CD4-positive, alpha-beta memory T cell (primary cell): Measurements from ENCODE around the gene IKBKE. TPM values are rescaled to one million over a fixed set of nuclear protein-coding genes. Genes with fewer than 3 reads are reported as not detected.

ENCODE experiments used
- CTCF ChIA-PET: fragments of 350-600 bp; sonication (Branson Sonifier 250); formaldehyde crosslinking; loops from one replicate; lab custom pipeline; 2021; ENCODE audit warnings: inconsistent platforms; ENCODE audit not compliant: partially characterized antibody; lab: Charles Lee
- POLR2A ChIA-PET: fragments of 350-600 bp; sonication (Branson Sonifier 250); formaldehyde crosslinking; loops from one replicate; lab custom pipeline; 2021; ENCODE audit not compliant: partially characterized antibody; lab: Charles Lee
- DNase-seq, 5 donors: peaks; one replicate each; pipeline versions ENCODE4 v3.0.0 to v3.0.0-alpha.2; 2020 to 2022; ENCODE audit warnings: mixed read lengths in 1 of 5
- H3K27ac ChIP-seq: one replicate; pipeline ENCODE4 v1.7.0; 2013; ENCODE audit warnings: low read depth, low read length
- H3K27me3 ChIP-seq: 2 replicates; pipeline ENCODE4 v1.7.0; 2013; ENCODE audit warnings: mild to moderate bottlenecking, low read length, moderate library complexity; ENCODE audit not compliant: insufficient read depth
- H3K36me3 ChIP-seq: 2 replicates; pipeline ENCODE4 v1.7.0; 2013; ENCODE audit warnings: mild to moderate bottlenecking, low read length, moderate library complexity; ENCODE audit not compliant: insufficient read depth
- H3K4me1 ChIP-seq: 2 replicates; pipeline ENCODE4 v1.7.0; 2013; ENCODE audit warnings: mild to moderate bottlenecking, low read length, moderate library complexity; ENCODE audit not compliant: insufficient read depth
- H3K4me3 ChIP-seq, 2 donors: one replicate each; pipeline ENCODE4 v1.7.0; 2013; ENCODE audit warnings: low read length in 2 of 2, mild to moderate bottlenecking in 1 of 2
- H3K9me3 ChIP-seq, 2 donors: one replicate each; pipeline ENCODE4 v1.7.0; 2013; ENCODE audit warnings: low read length in 2 of 2, control low read depth in 1 of 2; ENCODE audit not compliant: control insufficient read depth in 1 of 2
- H3K27ac Mint-ChIP-seq, 7 donors: one replicate each; pipeline ENCODE4 v1.8.0; 2020 to 2021; ENCODE audit warnings: mixed read lengths in 7 of 7, mild to moderate bottlenecking in 6 of 7, inconsistent platforms in 3 of 7, moderate library complexity in 3 of 7
- H3K27me3 Mint-ChIP-seq, 2 donors: one replicate each; pipeline ENCODE4 v1.8.0; 2020 to 2021; ENCODE audit warnings: mixed read lengths in 2 of 2
- H3K36me3 Mint-ChIP-seq, 2 donors: one replicate each; pipeline ENCODE4 v1.8.0; 2020 to 2021; ENCODE audit warnings: mixed read lengths in 2 of 2, inconsistent platforms in 1 of 2, mild to moderate bottlenecking in 1 of 2
- H3K4me1 Mint-ChIP-seq, 4 donors: one replicate each; pipeline ENCODE4 v1.8.0; 2020 to 2021; ENCODE audit warnings: mixed read lengths in 4 of 4, mild to moderate bottlenecking in 1 of 4
- H3K4me3 Mint-ChIP-seq, 8 donors: one replicate each; pipeline ENCODE4 v1.8.0; 2020 to 2021; ENCODE audit warnings: mixed read lengths in 8 of 8, mild to moderate bottlenecking in 7 of 8, moderate library complexity in 6 of 8, inconsistent platforms in 3 of 8
- H3K9me3 Mint-ChIP-seq, 8 donors: one replicate each; pipeline ENCODE4 v1.8.0; 2020 to 2021; ENCODE audit warnings: mixed read lengths in 8 of 8, mild to moderate bottlenecking in 5 of 8, inconsistent platforms in 3 of 8, moderate library complexity in 1 of 8
- intact Hi-C: fragments of 100-400 bp; cut with micrococcal nuclease; formaldehyde crosslinking; loops from one replicate; pipeline ENCODE4 v1.15.1; 2023
- polyA plus RNA-seq, 2 donors: library from polyadenylated mRNA; unstranded; fragments of 300-500 nt; fragmentation: Illumina TruSeq; gene quantifications; one replicate each; pipeline ENCODE4 v1.2.3, GENCODE V29; 2021
- total RNA-seq, 2 experiments: library from RNA; stranded (reverse); gene quantifications; one replicate each; pipeline ENCODE4 v1.2.3, GENCODE V29; 2021

The IKBKE gene
- total and polyA plus RNA-seq, 4 experiments from 2014 or later: 46.8 to 92.3 (median 69.0) TPM

DNA sequence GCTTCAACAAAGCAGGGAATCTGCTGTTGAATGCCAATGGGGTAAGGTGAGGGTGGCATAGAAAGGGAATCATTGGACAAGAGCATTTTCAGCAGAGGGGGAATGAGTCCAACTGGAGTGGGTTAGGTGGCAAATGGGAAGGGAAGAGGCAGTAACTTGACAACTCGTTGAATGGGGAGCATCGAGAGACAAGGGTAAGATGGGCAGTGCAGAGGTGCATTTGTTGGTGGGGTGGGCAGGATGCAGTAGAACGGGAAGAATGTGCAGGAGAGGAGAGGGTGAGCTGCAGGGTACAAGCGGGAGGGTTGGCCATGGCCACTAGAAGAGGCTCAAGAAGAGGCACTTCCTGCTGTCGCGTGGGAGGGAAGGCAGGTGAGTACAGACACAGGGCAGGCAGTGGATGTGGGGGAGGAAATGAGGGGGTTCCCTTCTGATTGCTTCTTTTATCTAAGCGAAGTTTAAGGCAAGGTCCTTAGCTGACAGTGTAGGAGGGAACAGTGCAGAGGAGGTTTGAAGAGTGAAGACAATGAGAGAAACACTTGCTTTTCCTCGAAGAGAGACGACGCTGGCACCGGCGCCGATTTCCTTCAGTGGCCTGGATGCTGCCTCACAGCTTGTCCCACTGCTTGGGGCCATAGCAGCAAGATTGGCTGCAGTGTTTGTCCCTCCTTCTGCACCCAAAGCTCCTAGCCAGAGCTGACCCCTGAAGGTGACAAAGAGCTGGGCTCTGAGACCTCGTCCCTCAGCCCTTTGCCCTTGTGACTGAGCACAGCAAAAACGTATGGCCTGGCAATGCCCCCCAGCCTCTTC lies 3.2 kb upstream of the IKBKE start:
- Histone ChIP-seq H3K36me3 (no peaks in the 10 kb centered on the region), H3K4me1 (peaks cover 73% of the 10 kb centered on the region), H3K27ac (peak overlapping the region; percentile 22), H3K27me3 (no peaks in the 10 kb centered on the region), H3K4me3 (peak overlapping the region in 1 of 2 donors; percentile 2), H3K9me3 (no peaks in the 10 kb centered on the region)
- CTCF ChIA-PET: interaction anchor here (1.1 to 12.0 kb wide), 7 partner anchors 9 to 197 kb away, joined by 3 to 274 read pairs (median 3); partner anchors contain the start of genes EIF2D and IKBKE
- Mint-ChIP-seq H3K27me3 (no peaks in the 10 kb centered on the region), H3K4me3 (peak overlapping the region; percentile 48 to 97 (median 72)), H3K9me3 (no peaks in the 10 kb centered on the region), H3K4me1 (peaks cover 50 to 89% (median 71%) of the 10 kb centered on the region in 4 donors), H3K27ac (peak overlapping the region; percentile 73 to 96 (median 90)), H3K36me3 (peaks cover 0 to 20% of the 10 kb centered on the region in 2 donors)
- no peak for DNase-seq
- POLR2A ChIA-PET: interaction anchor here (1.8 kb wide), 1 partner anchor 40 kb away, joined by 5 read pairs; the partner anchor contains the start of gene RASSF5
- intact Hi-C loops: loop anchor here (10.0 kb wide), 1 partner anchor 518 kb away; no protein-coding TSS in a partner anchor

DNA sequence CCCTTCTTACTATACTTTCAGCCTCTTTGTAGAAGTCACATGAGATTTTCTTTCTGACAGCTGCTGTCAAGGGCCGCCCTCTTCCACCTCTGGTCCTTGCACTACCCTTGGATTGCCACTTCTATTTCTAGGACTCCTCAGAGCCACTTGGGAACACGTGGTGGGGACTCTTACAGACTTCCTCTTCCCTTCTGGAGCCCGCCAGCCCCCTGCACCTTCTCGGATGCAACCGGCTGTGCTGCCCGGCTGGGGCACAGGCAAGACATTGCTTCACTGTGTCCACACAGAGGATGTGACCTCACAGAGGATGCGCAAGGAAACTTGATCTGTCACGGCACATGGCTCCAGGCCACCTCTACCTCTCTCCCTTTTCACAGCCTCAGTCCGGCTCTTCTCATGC lies 2.4 kb upstream of the IKBKE start:
- ChIA-PET CTCF (interaction anchor here (0.7 to 12.0 kb wide), 7 partner anchors 8 to 196 kb away, joined by 3 to 274 read pairs (median 3); partner anchors contain the start of genes EIF2D and IKBKE), POLR2A (interaction anchor here (1.8 kb wide), 1 partner anchor 39 kb away, joined by 5 read pairs; the partner anchor contains the start of gene RASSF5)
- peaks cover 78% of the 10 kb centered on the region for H3K4me1 ChIP-seq
- intact Hi-C loops: loop anchor here (10.0 kb wide), 1 partner anchor 517 kb away; no protein-coding TSS in a partner anchor
- no peak for DNase-seq
- H3K27ac ChIP-seq: no peak overlapping the region
- peaks cover 1% of the 10 kb centered on the region for H3K36me3 ChIP-seq
- peak overlapping the region; percentile 63 to 95 (median 81) for H3K27ac Mint-ChIP-seq
- H3K36me3 Mint-ChIP-seq: peaks cover 0 to 27% of the 10 kb centered on the region in 2 donors
- H3K27me3 ChIP-seq: no peaks in the 10 kb centered on the region
- H3K9me3 Mint-ChIP-seq: no peaks in the 10 kb centered on the region
- H3K4me3 ChIP-seq: no peak overlapping the region
- peak overlapping the region in 6 of 8 donors; percentile 62 to 97 (median 91) for H3K4me3 Mint-ChIP-seq
- H3K27me3 Mint-ChIP-seq: no peaks in the 10 kb centered on the region
- peaks cover 55 to 94% (median 77%) of the 10 kb centered on the region in 4 donors for H3K4me1 Mint-ChIP-seq
- no peaks in the 10 kb centered on the region for H3K9me3 ChIP-seq

DNA sequence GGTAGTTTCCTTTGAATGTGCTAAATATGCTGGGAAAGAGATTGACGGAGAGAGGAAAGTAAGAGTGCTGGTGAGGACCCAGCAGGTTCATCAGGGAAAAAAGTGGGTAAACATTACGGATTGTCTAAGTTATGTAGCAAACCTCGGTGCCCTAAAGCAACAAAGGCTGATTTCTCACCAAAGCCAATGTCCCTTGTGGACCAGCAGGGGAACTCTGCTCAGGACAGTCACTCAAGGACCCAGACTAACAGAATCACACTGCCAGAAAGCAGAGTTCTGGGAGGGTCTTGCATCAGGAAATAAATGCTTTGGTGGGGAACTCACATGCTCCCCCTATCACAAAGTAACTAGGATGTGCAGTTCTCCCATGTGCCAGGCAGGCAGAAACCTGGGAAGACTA lies 1.7 kb upstream of the IKBKE start:
- intact Hi-C loops: loop anchor here (10.0 kb wide), 1 partner anchor 516 kb away; no protein-coding TSS in a partner anchor

DNA sequence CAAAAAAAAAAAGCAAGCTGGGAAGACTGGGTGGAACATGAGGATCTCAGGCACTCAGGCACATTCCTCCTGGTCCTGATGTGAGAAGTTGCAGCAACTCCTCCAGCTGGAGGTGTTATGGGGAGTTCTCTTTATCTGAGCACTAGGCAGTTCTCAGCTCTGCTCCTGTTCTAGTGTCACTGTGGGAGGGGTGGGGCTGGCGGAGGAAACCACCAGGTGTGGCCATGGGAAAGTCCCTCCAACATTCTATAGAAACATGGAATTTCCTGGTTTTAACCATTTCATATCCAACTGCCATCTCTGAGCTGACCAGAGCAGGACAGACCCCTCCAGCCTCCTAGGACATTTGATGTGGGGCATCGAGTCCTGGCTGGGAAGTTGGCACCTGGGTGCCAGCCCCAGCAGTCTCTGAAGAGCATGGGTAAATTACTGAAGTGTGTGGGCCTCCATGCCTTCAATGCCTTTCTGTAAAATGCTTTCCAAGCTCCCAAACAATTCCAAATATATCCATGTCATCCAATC lies 804 bp upstream of the IKBKE start:
- DNase-seq: peak in 3 of 5 donors; percentile 27 to 78 (median 34)
- Histone ChIP-seq H3K27ac (peak overlapping the region; percentile 80), H3K36me3 (peaks cover 14% of the 10 kb centered on the region), H3K9me3 (no peaks in the 10 kb centered on the region), H3K4me1 (peaks cover 83% of the 10 kb centered on the region), H3K27me3 (no peaks in the 10 kb centered on the region), H3K4me3 (peak overlapping the region; percentile 99)
- peak overlapping the region; percentile 84 to 97 (median 93) for H3K4me3 Mint-ChIP-seq
- ChIA-PET POLR2A (interaction anchor here (0.8 to 3.1 kb wide), 14 partner anchors 7 to 720 kb away, joined by 3 to 22 read pairs (median 10); partner anchors contain the start of genes EIF2D, NUCKS1 and RASSF5), CTCF (interaction anchor here (1.2 to 15.1 kb wide), 18 partner anchors 7 to 198 kb away, joined by 3 to 274 read pairs (median 6); partner anchors contain the start of genes EIF2D and RASSF5)
- peak overlapping the region; percentile 64 to 95 (median 92) for H3K27ac Mint-ChIP-seq
- intact Hi-C loops: loop anchor here (10.0 kb wide), 1 partner anchor 515 kb away; no protein-coding TSS in a partner anchor
- no peaks in the 10 kb centered on the region for H3K9me3 Mint-ChIP-seq
- H3K27me3 Mint-ChIP-seq: no peaks in the 10 kb centered on the region
- peaks cover 5 to 40% of the 10 kb centered on the region in 2 donors for H3K36me3 Mint-ChIP-seq
- peaks cover 54 to 97% (median 82%) of the 10 kb centered on the region in 4 donors for H3K4me1 Mint-ChIP-seq

More for the DNA sequence above, 1.7 kb upstream of the IKBKE start:
- peaks cover 5 to 33% of the 10 kb centered on the region in 2 donors for H3K36me3 Mint-ChIP-seq
- CTCF ChIA-PET: interaction anchor here (3.3 to 15.1 kb wide), 2 partner anchors 6 to 11 kb away, joined by 64 to 274 read pairs; no protein-coding TSS in a partner anchor
- H3K9me3 Mint-ChIP-seq: no peaks in the 10 kb centered on the region
- POLR2A ChIA-PET: interaction anchor here (1.2 kb wide), 1 partner anchor 12 kb away, joined by 3 read pairs; no protein-coding TSS in a partner anchor
- peaks cover 78% of the 10 kb centered on the region for H3K4me1 ChIP-seq
- H3K4me1 Mint-ChIP-seq: peaks cover 54 to 94% (median 78%) of the 10 kb centered on the region in 4 donors
- H3K36me3 ChIP-seq: peaks cover 7% of the 10 kb centered on the region
- no peak overlapping the region for H3K4me3 ChIP-seq
- peak overlapping the region; percentile 14 to 95 (median 73) for H3K27ac Mint-ChIP-seq
- H3K27me3 ChIP-seq: no peaks in the 10 kb centered on the region
- peak overlapping the region; percentile 80 for H3K27ac ChIP-seq
- no peaks in the 10 kb centered on the region for H3K9me3 ChIP-seq
- peak overlapping the region; percentile 3 to 97 (median 92) for H3K4me3 Mint-ChIP-seq
- DNase-seq: no peak
- no peaks in the 10 kb centered on the region for H3K27me3 Mint-ChIP-seq

DNA sequence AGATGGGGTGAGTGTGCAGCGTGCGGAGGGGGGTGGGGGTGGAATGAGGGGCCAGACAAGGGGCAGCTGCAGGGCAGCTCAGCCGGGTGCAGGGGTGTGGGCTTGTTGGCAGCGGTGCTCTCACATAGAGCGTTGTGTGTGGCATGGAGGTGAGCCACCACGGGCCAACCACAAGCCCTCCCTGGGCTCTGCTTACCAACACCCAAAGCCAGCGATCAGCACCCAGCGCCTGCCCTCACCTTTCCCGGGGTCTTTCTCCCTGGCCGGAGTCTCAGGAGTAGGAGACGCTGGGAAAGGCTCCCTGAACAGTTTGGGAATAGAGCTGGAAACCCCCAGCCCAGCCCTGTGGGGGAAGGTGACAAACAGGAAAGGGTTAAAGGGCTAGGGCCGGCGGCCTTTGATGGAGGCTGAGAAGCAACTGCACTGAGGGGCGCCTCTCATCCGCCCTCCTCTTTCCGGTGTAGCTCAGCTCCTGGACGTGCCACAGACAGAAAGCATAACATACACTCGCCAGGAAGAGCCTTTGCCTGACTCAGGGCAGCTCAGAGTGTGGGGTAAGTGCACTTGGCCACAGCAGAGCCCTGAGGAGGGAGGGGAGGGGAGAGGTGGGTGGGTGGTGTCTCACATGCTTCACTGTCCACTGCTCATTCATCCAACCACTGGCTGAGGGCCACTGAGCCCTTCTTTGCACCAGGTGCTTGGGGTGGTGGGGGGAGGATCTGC lies 577 bp downstream of the IKBKE start:
- Histone ChIP-seq H3K36me3 (peaks cover 28% of the 10 kb centered on the region), H3K4me3 (peak overlapping the region; percentile 99), H3K27me3 (no peaks in the 10 kb centered on the region), H3K9me3 (no peaks in the 10 kb centered on the region), H3K27ac (peak overlapping the region; percentile 80), H3K4me1 (peaks cover 80% of the 10 kb centered on the region)
- H3K9me3 Mint-ChIP-seq: no peaks in the 10 kb centered on the region
- peak; percentile 31 to 60 (median 38) for DNase-seq
- H3K36me3 Mint-ChIP-seq: peaks cover 13 to 53% of the 10 kb centered on the region in 2 donors
- intact Hi-C loops: loop anchor here (1.0 to 10.0 kb wide), 3 partner anchors 8 to 444 kb away; no protein-coding TSS in a partner anchor
- H3K27me3 Mint-ChIP-seq: no peaks in the 10 kb centered on the region
- H3K4me3 Mint-ChIP-seq: peak overlapping the region; percentile 84 to 97 (median 93)
- ChIA-PET CTCF (interaction anchor here (1.1 to 15.1 kb wide), 20 partner anchors 8 to 196 kb away, joined by 3 to 274 read pairs (median 6); partner anchors contain the start of genes DYRK3, EIF2D and RASSF5), POLR2A (interaction anchor here (0.6 to 3.1 kb wide), 22 partner anchors 9 to 721 kb away, joined by 3 to 22 read pairs (median 4); partner anchors contain the start of genes EIF2D, NUCKS1 and RASSF5)
- H3K27ac Mint-ChIP-seq: peak overlapping the region; percentile 64 to 95 (median 92)
- H3K4me1 Mint-ChIP-seq: peaks cover 53 to 84% (median 75%) of the 10 kb centered on the region in 4 donors

DNA sequence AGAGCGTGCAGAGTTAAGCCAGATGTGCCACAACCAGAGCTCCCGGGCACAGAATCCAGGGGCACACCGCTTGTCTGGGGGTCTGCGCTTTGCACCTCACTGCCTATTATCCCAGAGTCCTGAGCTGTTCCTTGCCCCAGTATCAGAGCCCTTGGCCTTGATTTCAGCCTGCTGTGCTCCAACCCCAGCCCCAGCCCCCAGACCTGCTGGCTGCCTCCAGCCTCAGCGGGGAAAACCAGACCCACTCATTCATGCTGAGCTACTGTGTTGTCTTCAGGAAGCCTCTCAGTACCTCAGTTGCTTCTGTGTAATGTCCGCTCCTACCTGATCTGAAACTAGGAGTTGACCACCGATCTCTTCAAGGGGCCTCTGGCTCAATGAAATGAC lies 1.1 kb downstream of the IKBKE start:
- Histone ChIP-seq H3K4me3 (peak overlapping the region; percentile 99), H3K27ac (peak overlapping the region; percentile 80), H3K4me1 (peaks cover 74% of the 10 kb centered on the region), H3K27me3 (no peaks in the 10 kb centered on the region), H3K36me3 (peaks cover 33% of the 10 kb centered on the region), H3K9me3 (no peaks in the 10 kb centered on the region)
- CTCF ChIA-PET: interaction anchor here (1.1 to 15.1 kb wide), 15 partner anchors 8 to 192 kb away, joined by 3 to 274 read pairs (median 11); partner anchors contain the start of genes DYRK3 and EIF2D
- POLR2A ChIA-PET: interaction anchor here (0.6 to 3.1 kb wide), 16 partner anchors 8 to 332 kb away, joined by 3 to 22 read pairs (median 4); partner anchors contain the start of genes EIF2D and RASSF5
- peaks cover 48 to 78% (median 70%) of the 10 kb centered on the region in 4 donors for H3K4me1 Mint-ChIP-seq
- no peaks in the 10 kb centered on the region for H3K27me3 Mint-ChIP-seq
- peaks cover 19 to 59% of the 10 kb centered on the region in 2 donors for H3K36me3 Mint-ChIP-seq
- intact Hi-C loops: loop anchor here (1.0 to 10.0 kb wide), 2 partner anchors 8 to 443 kb away; no protein-coding TSS in a partner anchor
- peak in 1 of 5 donors; percentile 47 for DNase-seq
- H3K4me3 Mint-ChIP-seq: peak overlapping the region; percentile 84 to 97 (median 93)
- peak overlapping the region; percentile 64 to 95 (median 92) for H3K27ac Mint-ChIP-seq
- no peaks in the 10 kb centered on the region for H3K9me3 Mint-ChIP-seq
